ENCODE results near the gene FANK1.
"Not testable (repeated sequence)": the region's sequence is repeated elsewhere in the genome, so short reads cannot be mapped to it uniquely, and the experiment has no call there.

Gene FANK1

GRCh38 chr10:126036515-126036914 lies 140.2 kb downstream of the FANK1 start:
- no peak for DNase-seq

- DNase-seq, result no peak
Observed at GRCh38 chr10:126037946-126038345, 141.6 kb downstream of the FANK1 start.

DNA sequence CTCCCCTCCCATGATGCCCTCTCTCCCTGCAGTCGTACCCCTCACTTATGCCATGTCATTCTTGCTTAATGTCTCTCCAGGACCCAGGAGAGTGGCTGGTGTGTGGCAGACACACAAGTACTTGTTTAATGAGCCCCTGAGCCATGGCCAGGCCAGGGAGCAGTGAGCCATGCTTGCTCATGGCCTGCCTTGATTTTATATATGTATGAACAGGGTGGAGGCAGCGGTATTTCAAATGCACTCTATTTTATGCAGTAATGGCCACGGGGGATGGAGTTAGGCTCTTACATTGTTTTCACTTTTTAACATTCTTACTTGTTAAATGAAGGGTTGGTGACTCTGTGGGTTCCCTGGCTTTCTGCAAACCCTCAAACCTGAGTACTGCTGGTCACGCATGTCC lies 144.8 kb downstream of the FANK1 start:
- no peak for DNase-seq

GRCh38 chr10:126041804-126042231 lies 145.5 kb downstream of the FANK1 start:
- DNase-seq, result no peak

DNA sequence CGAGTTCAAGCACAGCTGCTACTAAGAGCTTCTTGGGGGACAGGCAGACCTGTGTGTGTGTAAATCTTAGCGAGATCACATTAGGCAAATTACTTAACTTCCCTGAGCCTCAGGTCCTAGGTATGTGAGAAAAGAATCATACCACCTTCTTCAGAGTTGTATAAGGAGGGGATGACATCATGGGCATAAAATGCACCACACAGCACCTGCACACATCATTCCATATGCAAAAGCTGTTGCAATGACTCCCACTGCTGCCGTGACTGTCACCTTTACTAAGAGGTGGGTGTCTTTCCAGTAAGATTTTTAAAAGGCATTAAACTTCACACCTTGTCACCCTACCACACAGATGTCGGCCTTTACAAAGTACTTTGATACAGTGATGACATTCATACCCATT lies 146.0 kb downstream of the FANK1 start:
- no peak for DNase-seq

GRCh38 chr10:126042906-126043305 lies 146.5 kb downstream of the FANK1 start:
- no peak for DNase-seq

DNA sequence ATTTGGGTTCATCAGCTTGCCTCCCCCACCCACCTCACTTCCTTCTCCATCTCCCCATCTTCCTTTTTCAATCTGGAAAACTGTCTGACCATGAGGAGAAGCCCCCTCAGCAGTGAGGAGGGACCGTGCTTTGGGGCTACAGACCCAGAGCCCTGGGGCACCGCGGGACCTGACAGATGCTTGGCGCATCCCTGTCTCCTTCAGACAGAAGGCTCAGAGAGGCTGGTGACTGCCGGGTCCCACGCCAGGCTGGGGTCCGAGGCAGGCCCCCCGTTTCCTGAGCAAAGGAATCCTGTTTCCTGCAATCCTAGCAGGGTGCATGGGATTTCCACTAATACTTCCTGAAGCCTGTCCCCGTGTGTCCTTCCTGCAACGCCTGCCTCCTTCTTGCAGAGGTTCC lies 147.0 kb downstream of the FANK1 start:
- no peak for DNase-seq

DNA sequence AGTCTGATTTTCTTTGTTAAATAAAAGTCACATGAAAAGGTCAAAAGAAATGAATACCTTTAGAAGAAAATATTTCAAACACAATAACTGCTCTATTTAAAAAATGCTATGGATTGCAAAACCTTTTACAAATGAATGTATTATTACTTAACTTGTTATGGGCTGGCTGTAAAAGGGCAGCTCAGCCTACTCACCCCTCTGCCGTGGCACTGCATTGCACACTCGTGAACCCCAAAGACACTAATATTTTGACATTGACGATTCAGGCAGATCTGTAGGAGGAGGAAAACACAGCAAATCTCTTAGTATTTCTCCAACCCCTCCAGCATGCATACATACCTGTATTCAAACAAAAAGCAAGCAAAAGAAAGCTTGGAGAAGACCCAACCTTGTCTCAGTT lies 149.5 kb downstream of the FANK1 start:
- DNase-seq, result no peak

GRCh38 chr10:126046831-126047230 lies 150.5 kb downstream of the FANK1 start:
- no peak for DNase-seq

GRCh38 chr10:126047749-126048148 lies 151.4 kb downstream of the FANK1 start:
- not testable (repeated sequence) for DNase-seq

DNA sequence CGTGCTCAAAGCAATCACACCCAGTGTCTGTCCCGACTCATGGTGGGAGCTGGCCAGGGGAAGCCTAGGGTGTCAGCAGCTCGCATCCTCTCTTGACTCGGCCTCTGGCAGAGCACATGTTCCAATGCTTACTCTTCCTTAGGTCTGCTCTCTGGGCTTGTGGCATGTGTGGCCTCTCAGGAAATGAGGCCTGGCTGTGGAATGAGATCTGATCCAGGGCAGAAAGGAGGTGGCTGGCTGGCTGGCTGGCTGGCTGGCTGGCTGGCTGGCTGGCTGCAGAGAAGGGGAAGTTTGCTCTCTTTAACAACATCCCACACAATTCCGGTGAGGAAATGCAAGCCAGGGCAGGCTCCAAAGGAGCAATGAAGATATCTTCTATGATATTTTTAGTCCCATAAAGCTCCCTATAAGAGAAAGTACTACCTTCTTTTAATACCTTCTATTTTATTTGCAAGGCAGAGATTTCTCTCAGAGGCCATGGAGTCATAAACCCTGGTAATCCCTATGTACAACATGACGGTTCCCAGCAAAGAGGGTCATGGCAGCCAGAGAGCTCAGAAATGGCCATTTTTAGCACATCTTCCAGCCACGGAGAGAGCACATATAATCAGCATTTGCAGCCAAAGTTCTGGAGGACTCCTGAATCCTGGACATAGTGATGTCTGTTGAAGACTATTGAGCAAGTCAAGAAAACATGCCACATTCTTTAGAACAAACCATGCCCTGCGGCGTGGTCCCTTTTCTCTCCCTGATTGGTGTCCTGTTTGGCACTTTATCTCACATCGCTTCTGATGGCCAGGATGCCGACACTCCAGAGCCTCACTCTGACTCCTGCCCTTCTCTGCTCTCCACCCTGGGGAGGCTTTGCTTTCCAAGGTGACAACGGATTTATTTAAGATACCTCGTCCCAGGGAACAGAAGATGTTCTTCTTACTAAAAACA lies 153.7 kb downstream of the FANK1 start:
- no peak for DNase-seq

GRCh38 chr10:126052171-126052570 lies 155.8 kb downstream of the FANK1 start:
- no peak for DNase-seq

- no peak for DNase-seq
Observed at GRCh38 chr10:126054191-126054590, 157.8 kb downstream of the FANK1 start.

- DNase-seq, result no peak
Observed at GRCh38 chr10:126057494-126057893, 161.1 kb downstream of the FANK1 start.

- DNase-seq, result no peak
Observed at GRCh38 chr10:126058104-126058503, 161.7 kb downstream of the FANK1 start.

GRCh38 chr10:126058507-126058906 lies 162.1 kb downstream of the FANK1 start:
- DNase-seq, result no peak
